Activated naive CD4-positive, alpha-beta T cell treated with Interleukin-2 at 50 U/mL for 16 hours (primary cell): ENCODE measurements around the gene FAT1.

ENCODE experiments used
- DNase-seq: peaks from one replicate; pipeline ENCODE4 v3.0.0-alpha.2; 2020

The FAT1 gene

GRCh38 chr4:186604124-186604807 is 119.4 kb downstream of the FAT1 start:
- no peak for DNase-seq

GRCh38 chr4:186602978-186603377 is 120.7 kb downstream of the FAT1 start:
- no peak for DNase-seq

GRCh38 chr4:186599483-186599882 is 124.2 kb downstream of the FAT1 start:
- DNase-seq = no peak

GRCh38 chr4:186598686-186599085 is 125.0 kb downstream of the FAT1 start:
- no peak for DNase-seq

GRCh38 chr4:186596850-186597390 is 126.7 kb downstream of the FAT1 start:
- no peak for DNase-seq

- DNase-seq = no peak
Observed at GRCh38 chr4:186596346-186596745, 127.3 kb downstream of the FAT1 start.

GRCh38 chr4:186593587-186593973 is 130.1 kb downstream of the FAT1 start:
- no peak for DNase-seq

GRCh38 chr4:186592966-186593586 is 130.6 kb downstream of the FAT1 start:
- no peak for DNase-seq

GRCh38 chr4:186592445-186592844 is 131.2 kb downstream of the FAT1 start:
- no peak for DNase-seq

GRCh38 chr4:186591651-186592050 is 132.0 kb downstream of the FAT1 start:
- DNase-seq = no peak

GRCh38 chr4:186588503-186588902 is 135.2 kb downstream of the FAT1 start:
- DNase-seq = no peak

- peak; percentile 56 for DNase-seq
Observed at GRCh38 chr4:186587416-186588018, 136.1 kb downstream of the FAT1 start.

- DNase-seq = no peak
Observed at GRCh38 chr4:186586205-186586604, 137.5 kb downstream of the FAT1 start.

GRCh38 chr4:186584912-186585311 is 138.7 kb downstream of the FAT1 start:
- no peak for DNase-seq

GRCh38 chr4:186581421-186581820 is 142.2 kb downstream of the FAT1 start:
- DNase-seq = no peak

GRCh38 chr4:186580669-186581068 is 143.0 kb downstream of the FAT1 start:
- DNase-seq = no peak

GRCh38 chr4:186570193-186570996 is 153.3 kb downstream of the FAT1 start:
- no peak for DNase-seq

GRCh38 chr4:186569533-186570192 is 154.0 kb downstream of the FAT1 start:
- no peak for DNase-seq

GRCh38 chr4:186566068-186566467 is 157.6 kb downstream of the FAT1 start:
- no peak for DNase-seq

- DNase-seq = no peak
Observed at GRCh38 chr4:186563761-186564160, 159.9 kb downstream of the FAT1 start.

GRCh38 chr4:186561748-186562147 is 161.9 kb downstream of the FAT1 start:
- DNase-seq = no peak

- no peak for DNase-seq
Observed at GRCh38 chr4:186560647-186561046, 163.0 kb downstream of the FAT1 start.

GRCh38 chr4:186557486-186557885 is 166.2 kb downstream of the FAT1 start:
- DNase-seq = no peak
